Smooth muscle cell (in vitro differentiated cells): ENCODE data around the gene ARHGAP26. TPM values are rescaled to one million over a fixed set of nuclear protein-coding genes. Genes with fewer than 3 reads are reported as not detected.
A peak's percentile ranks its signal among the peaks of the same experiment; 100 is the strongest.

Source experiments
- DNase-seq: peaks from one replicate; lab custom pipeline; 2025; ENCODE audit not compliant: unreplicated experiment; lab: John Stamatoyannopoulos, UW
- H2AFZ ChIP-seq: fragments of 200-600 bp; sonication (generic); 2 replicates; pipeline ENCODE4 v1.6.0; 2016; ENCODE audit warnings: antibody characterized with exemption, low read depth, mild to moderate bottlenecking
- H3F3A ChIP-seq: fragments of 200-600 bp; sonication (generic); 2 replicates; pipeline ENCODE4 v1.6.0; 2017; ENCODE audit warnings: antibody characterized with exemption, low read depth
- H3K27ac ChIP-seq: fragments of 200-600 bp; sonication (generic); 2 replicates; pipeline ENCODE4 v1.5.1; 2016; ENCODE audit warnings: low read depth, mild to moderate bottlenecking
- H3K27me3 ChIP-seq: fragments of 200-600 bp; sonication (generic); 2 replicates; pipeline ENCODE4 v1.6.1; 2016; ENCODE audit warnings: low read depth, mild to moderate bottlenecking
- H3K36me3 ChIP-seq: fragments of 200-600 bp; sonication (generic); 2 replicates; pipeline ENCODE4 v1.5.1; 2016; ENCODE audit warnings: low read depth
- H3K4me1 ChIP-seq: fragments of 200-600 bp; sonication (generic); 2 replicates; pipeline ENCODE4 v1.5.1; 2016; ENCODE audit warnings: low read depth
- H3K4me2 ChIP-seq: fragments of 200-600 bp; sonication (generic); 2 replicates; pipeline ENCODE4 v1.6.0; 2016; ENCODE audit warnings: mild to moderate bottlenecking
- H3K4me3 ChIP-seq: fragments of 200-600 bp; sonication (generic); 2 replicates; pipeline ENCODE4 v1.5.1; 2016; ENCODE audit warnings: mild to moderate bottlenecking
- H3K79me2 ChIP-seq: fragments of 200-600 bp; sonication (generic); 2 replicates; pipeline ENCODE4 v1.6.0; 2016; ENCODE audit warnings: low read depth, mild to moderate bottlenecking
- H3K9ac ChIP-seq: fragments of 200-600 bp; sonication (generic); 2 replicates; pipeline ENCODE4 v1.6.0; 2016; ENCODE audit warnings: low read depth
- H3K9me3 ChIP-seq: fragments of 200-600 bp; sonication (generic); replicated peaks from 2 replicates; pipeline ENCODE4 v1.5.1; 2016; ENCODE audit warnings: low read depth
- H4K20me1 ChIP-seq: fragments of 200-600 bp; sonication (generic); 2 replicates; pipeline ENCODE4 v1.6.0; 2016; ENCODE audit warnings: low read depth
- CTCF ChIP-seq: fragments of 200-600 bp; sonication (generic); IDR thresholded peaks from 2 replicates; pipeline ENCODE4 v1.5.1; 2017; ENCODE audit warnings: borderline replicate concordance, mild to moderate bottlenecking, antibody characterized with exemption; ENCODE audit not compliant: insufficient read depth, poor library complexity, severe bottlenecking
- WGBS: methylation state at CpG from one replicate; pipeline ENCODE4 v1.1.7; 2016; ENCODE audit warnings: low lambda C conversion rate; 5-methylcytosine and 5-hydroxymethylcytosine counted together
- polyA plus RNA-seq: library from polyadenylated mRNA; unstranded; fragments of >200 nt; fragmentation: Nextera tagmentation; extraction: Ambion mirVana; gene quantifications from 2 replicates; pipeline ENCODE4 v1.2.1, GENCODE V29; 2016
- total RNA-seq: library from RNA; depleted of rRNA; stranded (reverse); fragments of >200 nt; gene quantifications from 2 replicates; pipeline ENCODE4 v1.2.3, GENCODE V29; 2014

Gene ARHGAP26
- total and polyA plus RNA-seq, 2 experiments from 2014 or later: 2.2 to 5.1 TPM

GRCh38 chr5:142981475-142981874 lies 211.3 kb downstream of the ARHGAP26 start:
- DNase-seq: no peak
- H3K27me3 ChIP-seq: no peaks in the 10 kb centered on the region
- H3K27ac ChIP-seq: peak overlapping the region; percentile 61
- H3F3A ChIP-seq: peaks cover 12% of the 10 kb centered on the region
- no peaks in the 10 kb centered on the region for H4K20me1 ChIP-seq
- no peak for TF ChIP-seq CTCF
- H3K4me2 ChIP-seq: no peak overlapping the region
- WGBS: 80% methylated on average over 5 of the region's 5 CpGs
- H3K9me3 ChIP-seq: no peaks in the 10 kb centered on the region
- no peak overlapping the region for H3K9ac ChIP-seq
- H2AFZ ChIP-seq: no peak overlapping the region
- peaks cover 26% of the 10 kb centered on the region for H3K4me1 ChIP-seq
- H3K4me3 ChIP-seq: no peak overlapping the region
- no peaks in the 10 kb centered on the region for H3K36me3 ChIP-seq
- H3K79me2 ChIP-seq: no peaks in the 10 kb centered on the region

GRCh38 chr5:142981886-142982820 lies 212.0 kb downstream of the ARHGAP26 start:
- WGBS: 60% methylated on average over 6 of the region's 6 CpGs
- DNase-seq: no peak
- Histone ChIP-seq H3K36me3 (no peaks in the 10 kb centered on the region), H3K9me3 (no peaks in the 10 kb centered on the region), H3K27ac (peak overlapping the region; percentile 61), H3K4me3 (no peak overlapping the region), H3K27me3 (no peaks in the 10 kb centered on the region), H3K9ac (no peak overlapping the region), H2AFZ (peak overlapping the region; percentile 23), H3F3A (peaks cover 9% of the 10 kb centered on the region), H3K4me1 (peaks cover 26% of the 10 kb centered on the region), H3K4me2 (peak overlapping the region; percentile 39), H3K79me2 (no peaks in the 10 kb centered on the region), H4K20me1 (no peaks in the 10 kb centered on the region)
- no peak for TF ChIP-seq CTCF

GRCh38 chr5:142982821-142983200 lies 212.6 kb downstream of the ARHGAP26 start:
- no peaks in the 10 kb centered on the region for H4K20me1 ChIP-seq
- no peak overlapping the region for H3K27ac ChIP-seq
- H3K9me3 ChIP-seq: no peaks in the 10 kb centered on the region
- no peak overlapping the region for H3K4me2 ChIP-seq
- H2AFZ ChIP-seq: no peak overlapping the region
- H3F3A ChIP-seq: peaks cover 9% of the 10 kb centered on the region
- no peak for TF ChIP-seq CTCF
- no peak for DNase-seq
- H3K4me1 ChIP-seq: peaks cover 26% of the 10 kb centered on the region
- H3K79me2 ChIP-seq: no peaks in the 10 kb centered on the region
- no peak overlapping the region for H3K9ac ChIP-seq
- no peaks in the 10 kb centered on the region for H3K27me3 ChIP-seq
- no peak overlapping the region for H3K4me3 ChIP-seq
- no peaks in the 10 kb centered on the region for H3K36me3 ChIP-seq
- WGBS: 85% methylated on average over 4 of the region's 4 CpGs
